Ammon's horn (tissue), 1 donor: ENCODE data around the gene ACSL1.
A peak's percentile ranks its signal among the peaks of the same experiment; 100 is the strongest.
"Not testable (repeated sequence)": the region's sequence is repeated elsewhere in the genome, so short reads cannot be mapped to it uniquely, and the experiment has no call there.

Source experiments
- DNase-seq: peaks from one replicate; pipeline ENCODE4 v3.0.0-alpha.2; 2016; ENCODE audit warnings: low spot score

The ACSL1 gene

DNA sequence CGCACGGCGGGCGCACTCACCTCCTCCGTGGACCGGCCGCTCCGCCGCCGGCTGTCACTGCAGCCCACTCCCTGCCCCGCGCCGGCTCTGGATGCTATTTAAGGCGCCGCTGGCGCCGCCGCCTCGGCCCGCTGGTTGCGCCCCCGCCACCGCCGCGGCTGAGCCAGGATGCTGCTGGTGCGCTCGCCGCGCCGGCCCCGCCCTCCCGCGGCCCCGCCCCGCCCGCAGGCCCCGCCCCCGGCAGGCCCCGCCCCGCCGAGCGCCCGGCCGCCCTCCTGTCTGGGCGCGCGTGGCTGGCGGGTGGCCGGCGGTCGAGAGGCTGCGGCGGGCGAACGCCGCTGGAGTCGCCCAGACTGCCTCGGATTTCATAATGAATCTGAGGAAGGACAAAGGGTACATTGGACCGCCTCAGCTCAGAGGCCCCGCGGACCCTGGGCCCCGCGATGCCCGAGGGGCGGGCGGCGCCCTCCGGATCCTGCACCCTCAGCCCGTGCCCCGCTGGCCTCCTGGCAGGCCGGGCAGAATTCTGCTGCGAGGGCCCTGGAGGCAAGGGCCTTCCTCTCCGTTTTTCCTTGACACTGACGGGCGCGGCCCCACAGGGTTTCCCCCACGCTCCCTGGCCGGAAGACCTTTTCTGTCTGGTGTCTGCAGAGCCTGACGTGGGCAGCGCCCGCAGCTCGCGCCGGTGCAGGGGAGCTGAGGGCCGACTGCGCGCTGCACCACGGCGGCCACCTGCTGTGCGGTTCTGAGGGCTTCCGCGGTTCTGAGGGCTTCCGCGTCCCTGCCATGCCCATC is at the start of gene ACSL1:
Gene ACSL1, minus strand, starts transcription at position 73 of the 795 bp plus-strand sequence. CDS start 22,454 bp downstream, outside the sequence.
- DNase-seq = peak; percentile 90

DNA sequence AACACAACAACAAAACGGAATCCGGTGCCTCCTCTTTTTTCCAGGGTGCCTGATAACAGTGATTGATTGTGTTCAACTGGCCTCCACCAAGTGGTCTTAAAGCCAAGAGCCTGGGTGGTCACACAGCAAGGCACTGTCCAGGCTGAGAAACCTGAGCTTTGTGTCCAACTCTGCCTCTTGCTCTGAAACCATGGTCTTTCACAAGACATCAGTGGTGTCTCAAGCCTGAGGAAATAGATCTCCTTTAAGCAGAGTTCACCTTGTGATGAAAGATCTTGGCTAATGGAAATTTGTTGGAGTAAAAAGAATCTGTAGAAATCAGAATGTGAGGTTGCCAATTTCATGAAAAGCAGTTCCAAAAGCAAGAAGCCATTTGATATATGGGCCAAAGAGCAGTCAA is 47.3 kb upstream of the ACSL1 start:
- no peak for DNase-seq

- no peak for DNase-seq
Observed at GRCh38 chr4:184870718-184871117, 45.0 kb upstream of the ACSL1 start.

GRCh38 chr4:184868623-184869022 is 42.9 kb upstream of the ACSL1 start:
- DNase-seq = no peak

GRCh38 chr4:184863916-184864315 is 38.1 kb upstream of the ACSL1 start:
- no peak for DNase-seq

DNA sequence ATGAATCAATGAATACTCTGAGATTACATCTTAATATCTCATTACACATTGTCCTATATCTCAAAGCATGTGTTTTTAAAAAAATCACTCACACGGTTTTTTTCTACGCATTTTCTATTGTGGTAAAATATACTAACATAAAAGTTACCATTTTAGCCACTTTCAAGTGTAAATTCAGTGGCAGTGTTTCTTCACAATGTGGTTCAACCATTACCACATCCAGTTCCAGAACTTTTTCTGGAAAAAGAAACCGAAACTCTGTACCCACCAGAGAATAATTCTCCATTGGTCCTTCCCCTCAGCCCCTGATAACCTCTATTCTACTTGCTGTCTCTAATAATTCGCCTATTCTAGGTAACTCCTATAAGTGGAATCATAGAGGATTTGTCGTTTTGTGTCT is 35.3 kb upstream of the ACSL1 start:
- no peak for DNase-seq

DNA sequence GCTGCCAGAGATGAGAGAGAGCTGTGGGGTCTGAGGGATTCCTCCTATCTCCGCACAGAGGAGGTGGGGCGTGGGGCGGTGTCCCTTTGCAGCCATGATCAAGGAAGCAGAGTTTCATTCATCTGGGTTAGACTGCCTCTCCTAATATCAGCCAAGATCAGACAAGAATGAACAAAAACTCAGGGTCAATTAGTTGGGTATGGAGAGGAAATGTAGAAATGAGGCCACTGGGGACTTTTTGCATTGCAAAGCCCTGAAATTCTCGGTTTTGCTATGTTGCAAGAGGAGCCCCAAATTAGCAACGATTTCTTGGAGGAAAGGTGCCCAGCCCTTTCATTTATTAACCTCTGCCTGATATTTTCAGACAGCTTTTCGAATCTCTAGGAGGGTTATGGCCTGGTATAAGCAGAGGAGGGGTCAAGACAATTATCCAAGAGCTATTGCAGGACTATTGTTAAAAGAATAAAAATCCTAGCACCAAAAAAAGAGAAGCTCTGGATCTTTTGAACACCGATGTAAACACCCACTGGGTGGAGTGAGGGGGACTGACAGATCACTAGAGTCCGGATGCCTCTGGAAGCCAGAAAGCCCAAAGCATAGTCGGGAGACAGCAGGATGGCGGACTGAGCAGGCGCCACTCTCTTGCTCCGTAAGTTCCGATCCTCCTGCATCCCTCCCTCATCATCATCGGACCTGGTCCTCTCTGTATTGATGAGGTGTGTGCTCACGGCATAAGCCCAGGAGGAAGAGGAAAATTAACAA is 34.4 kb upstream of the ACSL1 start:
- DNase-seq = no peak

GRCh38 chr4:184857441-184858121 is 31.8 kb upstream of the ACSL1 start:
- no peak for DNase-seq

- DNase-seq = no peak
Observed at GRCh38 chr4:184856277-184856609, 30.5 kb upstream of the ACSL1 start.

- no peak for DNase-seq
Observed at GRCh38 chr4:184854673-184855072, 28.9 kb upstream of the ACSL1 start.

DNA sequence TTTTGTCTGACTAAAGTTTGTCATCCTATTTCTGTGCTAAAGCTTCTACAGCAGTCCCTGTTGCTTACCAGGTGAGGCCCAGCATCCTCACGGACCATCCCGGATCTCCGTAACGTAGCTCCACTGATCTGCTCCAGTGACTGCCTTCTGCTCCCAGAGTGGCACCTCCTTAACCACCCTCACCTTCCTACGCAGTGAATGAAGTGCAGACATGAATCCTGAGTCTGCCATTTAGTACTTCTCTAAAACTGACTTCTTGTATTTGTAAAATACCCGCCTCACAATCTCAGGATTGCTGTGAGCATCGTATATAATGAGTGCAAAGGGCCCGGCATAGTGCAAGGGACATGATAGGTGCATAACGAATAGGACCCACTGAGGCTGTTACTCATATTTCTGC is 27.7 kb upstream of the ACSL1 start:
- DNase-seq = no peak

DNA sequence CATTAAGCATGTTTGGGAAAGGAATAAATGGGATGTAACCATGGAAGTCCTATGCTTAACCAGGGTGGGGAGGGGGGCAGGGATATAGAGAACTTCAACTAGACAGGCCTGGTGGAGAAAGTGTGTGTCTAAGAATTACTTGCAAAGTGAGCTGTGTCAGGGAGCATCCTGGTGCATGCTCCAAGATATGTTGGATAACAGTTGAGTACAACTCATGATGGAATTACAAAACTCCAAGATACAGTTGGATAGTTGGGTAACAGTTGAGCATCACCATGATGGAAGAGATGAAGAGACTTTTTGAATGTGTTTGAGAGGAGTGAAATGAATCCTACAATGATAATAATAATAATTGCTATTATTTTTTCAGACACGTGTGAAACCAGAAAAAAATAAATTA is 26.1 kb upstream of the ACSL1 start:
- no peak for DNase-seq

DNA sequence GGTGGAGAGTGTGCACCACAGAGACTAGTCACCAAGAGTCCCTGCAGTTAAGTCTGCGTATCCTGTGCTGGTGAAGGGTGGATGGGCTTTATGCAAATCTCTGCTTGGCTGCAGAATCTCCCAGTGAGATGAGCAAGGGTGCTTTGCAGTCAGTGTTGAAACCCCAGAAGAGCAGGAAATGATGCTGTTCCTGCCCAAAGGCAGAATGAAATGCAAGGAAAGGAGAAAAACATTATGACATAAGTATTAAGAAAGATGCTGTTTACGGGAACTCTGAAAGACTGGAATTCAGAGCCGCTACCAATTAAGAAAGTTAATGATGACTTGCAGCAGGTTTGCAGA is 25.4 kb upstream of the ACSL1 start:
- DNase-seq = no peak

DNA sequence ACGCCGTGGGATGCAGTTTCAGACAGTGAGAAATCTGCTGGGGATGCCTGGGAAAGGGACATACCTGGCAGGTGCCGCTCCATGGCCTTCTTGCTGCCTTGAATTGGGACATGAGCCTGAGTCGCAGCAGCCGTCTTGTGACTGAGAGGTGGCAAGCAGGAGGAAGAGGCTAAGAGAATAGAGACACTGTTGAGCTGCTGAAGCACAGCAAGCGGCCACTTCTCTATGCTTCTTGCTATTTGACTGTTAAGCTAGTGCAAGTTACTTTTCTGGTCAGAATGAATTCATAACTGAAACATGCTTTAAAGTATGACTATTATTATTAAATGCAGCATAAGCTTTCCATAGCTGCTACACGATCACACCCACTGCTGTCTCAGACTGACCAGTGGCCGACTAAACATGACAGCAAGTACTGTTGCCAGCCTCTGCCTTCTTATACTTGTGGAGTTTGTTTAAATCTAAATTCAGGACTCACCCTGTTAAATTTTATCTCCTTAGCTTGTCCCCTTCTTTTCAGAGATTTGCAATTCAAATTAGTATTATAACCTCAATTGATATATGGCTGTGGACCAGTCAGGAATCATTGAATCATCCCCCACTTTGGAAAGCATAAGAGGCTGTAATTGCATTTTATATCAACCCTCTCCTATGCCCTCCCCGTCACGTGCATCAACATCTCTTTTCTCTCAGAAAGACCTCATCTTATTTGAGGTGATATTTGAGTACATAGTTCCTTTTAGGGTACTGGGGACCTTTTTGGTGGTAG is 24.8 kb upstream of the ACSL1 start:
- DNase-seq = no peak

- DNase-seq = no peak
Observed at GRCh38 chr4:184850018-184850417, 24.2 kb upstream of the ACSL1 start.

DNA sequence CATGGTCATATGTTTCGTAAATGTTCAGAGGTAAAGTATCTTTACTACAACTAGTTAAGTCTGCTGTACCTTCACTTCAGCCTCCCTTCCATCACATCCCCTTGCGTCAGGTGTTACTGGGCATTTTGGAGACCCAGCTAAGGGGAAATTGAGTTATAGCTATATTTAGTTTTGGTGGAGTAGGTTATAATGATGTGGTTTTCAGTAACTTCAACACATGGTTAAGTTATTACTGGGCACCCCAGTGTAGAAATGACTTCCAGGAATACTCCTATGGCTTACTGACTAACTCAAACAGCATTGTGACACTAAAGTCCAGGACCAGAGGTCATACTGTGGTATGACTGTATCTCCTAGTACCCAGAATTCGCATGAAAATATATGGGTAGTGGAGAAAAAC is 23.4 kb upstream of the ACSL1 start:
- DNase-seq = no peak

- DNase-seq = peak; percentile 24
Observed at GRCh38 chr4:184848510-184848909, 22.7 kb upstream of the ACSL1 start.

- DNase-seq = no peak
Observed at GRCh38 chr4:184846531-184846930, 20.8 kb upstream of the ACSL1 start.

- no peak for DNase-seq
Observed at GRCh38 chr4:184845367-184846021, 19.7 kb upstream of the ACSL1 start.

DNA sequence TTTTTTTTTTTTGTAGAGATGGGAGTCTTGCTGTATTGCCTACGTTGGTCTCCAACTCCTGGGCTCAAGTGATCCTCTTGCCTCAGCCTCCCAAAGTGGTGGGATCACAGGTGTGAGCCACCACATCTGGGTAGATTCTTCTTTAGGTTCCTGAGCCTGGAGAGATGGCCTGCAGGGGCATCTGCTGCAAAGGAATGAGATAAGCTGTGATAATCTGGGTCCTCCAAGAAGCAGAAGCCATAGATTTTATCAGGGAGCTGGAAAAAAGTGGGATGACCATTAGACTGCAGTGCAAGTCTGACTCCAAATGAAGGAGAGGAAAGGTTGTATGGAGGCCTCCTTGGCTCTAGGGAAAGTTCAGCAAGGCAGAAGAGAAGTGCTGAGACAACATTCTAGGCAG is 19.0 kb upstream of the ACSL1 start:
- no peak for DNase-seq

GRCh38 chr4:184843984-184844554 is 18.3 kb upstream of the ACSL1 start:
- no peak for DNase-seq

- not testable (repeated sequence) for DNase-seq
Observed at GRCh38 chr4:184839075-184839399, 13.3 kb upstream of the ACSL1 start.
